ENCODE measurements around the gene ZNF275.
"Not testable (repeated sequence)": the region's sequence is repeated elsewhere in the genome, so short reads cannot be mapped to it uniquely, and the experiment has no call there.

The ZNF275 gene

GRCh38 chrX:153320047-153320443 is 13.9 kb upstream of the ZNF275 start:
- not testable (repeated sequence) for DNase-seq

GRCh38 chrX:153320555-153321184 is 13.3 kb upstream of the ZNF275 start:
- DNase-seq: no peak

- no peak for DNase-seq
Observed at GRCh38 chrX:153321381-153322124, 12.4 kb upstream of the ZNF275 start, which contains the start of gene PNMA6F. Gene PNMA6F, minus strand, starts transcription at chrX:153321767. Its CDS starts 1,093 bp downstream, at chrX:153320674.

- DNase-seq: no peak
Observed at GRCh38 chrX:153327561-153327960, 6.4 kb upstream of the ZNF275 start.

- no peak for DNase-seq
Observed at GRCh38 chrX:153333266-153333665, 687 bp upstream of the ZNF275 start.

GRCh38 chrX:153334654-153335295 is 822 bp downstream of the ZNF275 start:
- DNase-seq: no peak

- no peak for DNase-seq
Observed at GRCh38 chrX:153336121-153336894, 2.4 kb downstream of the ZNF275 start.

GRCh38 chrX:153336988-153337387 is 3.0 kb downstream of the ZNF275 start:
- DNase-seq: no peak

- DNase-seq: no peak
Observed at GRCh38 chrX:153338836-153339235, 4.9 kb downstream of the ZNF275 start.

GRCh38 chrX:153339662-153340061 is 5.7 kb downstream of the ZNF275 start:
- no peak for DNase-seq

GRCh38 chrX:153340111-153340510 is 6.2 kb downstream of the ZNF275 start:
- DNase-seq: no peak

- no peak for DNase-seq
Observed at GRCh38 chrX:153342762-153343558, 9.0 kb downstream of the ZNF275 start.

GRCh38 chrX:153343674-153344073 is 9.7 kb downstream of the ZNF275 start:
- DNase-seq: no peak

GRCh38 chrX:153347530-153347929 is 13.6 kb downstream of the ZNF275 start:
- no peak for DNase-seq

- DNase-seq: no peak
Observed at GRCh38 chrX:153348421-153348820, 14.5 kb downstream of the ZNF275 start.

GRCh38 chrX:153349952-153350351 is 16.0 kb downstream of the ZNF275 start:
- DNase-seq: no peak

GRCh38 chrX:153351981-153352380 is 18.0 kb downstream of the ZNF275 start:
- DNase-seq: no peak

GRCh38 chrX:153352858-153353257 is 18.9 kb downstream of the ZNF275 start:
- DNase-seq: no peak

GRCh38 chrX:153353416-153353815 is 19.5 kb downstream of the ZNF275 start:
- DNase-seq: no peak

- no peak for DNase-seq
Observed at GRCh38 chrX:153357877-153358276, 23.9 kb downstream of the ZNF275 start.

- no peak for DNase-seq
Observed at GRCh38 chrX:153361781-153362397, 27.9 kb downstream of the ZNF275 start.

- DNase-seq: no peak
Observed at GRCh38 chrX:153365670-153366069, 31.7 kb downstream of the ZNF275 start.

All from NCI-H1417 treated with DMSO at 0.1 percent for 48 hours (cell line).